T-helper 2 cell (primary cell): ENCODE measurements around the gene OR52E8.

Experiments used
- DNase-seq, 5 experiments: peaks; one replicate each; pipeline versions ENCODE4 v3.0.0 to v3.0.0-alpha.2; 2012 to 2022

The OR52E8 gene

DNA sequence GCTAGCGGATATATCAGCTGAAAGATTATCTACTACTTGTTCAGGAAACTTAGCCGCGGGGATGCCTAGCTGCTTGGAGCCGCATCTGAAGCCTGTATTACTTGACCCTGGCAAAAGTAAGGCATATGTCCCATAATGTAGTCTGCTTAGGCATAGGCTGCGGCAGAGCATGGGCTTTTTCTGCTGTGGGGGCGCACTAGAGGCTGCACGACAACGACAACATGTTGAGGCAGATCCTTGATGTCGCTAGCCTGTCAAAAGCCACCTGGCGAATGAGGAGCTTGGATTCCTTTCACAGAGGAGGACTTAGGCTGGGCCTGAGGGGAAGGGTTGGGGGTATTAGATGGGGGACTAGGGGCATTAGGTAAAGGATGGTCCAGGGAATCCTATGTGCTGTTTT is 49.9 kb downstream of the OR52E8 start:
- no peak for DNase-seq
